NB4 (cell line): ENCODE results near the gene SH3D19.

Source experiments
- CTCF ChIP-seq: IDR thresholded peaks from one replicate; pipeline ENCODE4 v1.5.1; 2012; ENCODE audit warnings: low read depth, low read length
- MAX ChIP-seq: IDR thresholded peaks from 2 replicates; pipeline ENCODE4 v1.6.1; 2011; ENCODE audit warnings: low read depth, low read length
- MYC ChIP-seq: IDR thresholded peaks from 2 replicates; pipeline ENCODE4 v1.6.1; 2011; ENCODE audit warnings: low read depth, low read length
- POLR2A ChIP-seq: IDR thresholded peaks from 2 replicates; pipeline ENCODE4 v1.6.1; 2011; ENCODE audit warnings: mild to moderate bottlenecking; ENCODE audit not compliant: insufficient read length; ENCODE audit errors: extremely low read depth

DNA sequence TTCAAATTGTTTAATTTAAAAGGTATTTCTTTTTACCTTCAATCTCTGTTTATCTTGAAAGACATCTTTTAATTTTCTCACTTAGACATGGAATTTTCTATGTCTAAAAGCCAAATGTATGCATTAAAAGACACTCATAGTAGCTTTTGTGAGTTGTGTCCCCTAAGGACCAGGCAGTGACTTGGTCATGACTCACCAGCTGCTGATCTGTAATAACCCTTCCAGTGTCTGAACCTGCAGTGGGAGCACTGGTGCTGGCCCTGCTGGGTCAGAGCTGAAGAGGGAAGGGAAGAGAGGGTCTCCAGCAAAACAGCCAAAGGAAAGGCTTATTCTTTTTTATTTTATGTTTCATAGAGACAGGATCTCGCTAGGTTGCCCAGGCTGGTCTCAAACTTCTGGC, 31.1 kb upstream of the SH3D19 start:
- TF ChIP-seq CTCF (no peak), MAX (no peak), POLR2A (no peak), MYC (no peak)
